Midbrain (tissue), 1 donor: ENCODE results near the gene ZNF581.

ENCODE experiments used
- DNase-seq: peaks from one replicate; lab custom pipeline; 2025; lab: John Stamatoyannopoulos, UW

The ZNF581 gene

DNA sequence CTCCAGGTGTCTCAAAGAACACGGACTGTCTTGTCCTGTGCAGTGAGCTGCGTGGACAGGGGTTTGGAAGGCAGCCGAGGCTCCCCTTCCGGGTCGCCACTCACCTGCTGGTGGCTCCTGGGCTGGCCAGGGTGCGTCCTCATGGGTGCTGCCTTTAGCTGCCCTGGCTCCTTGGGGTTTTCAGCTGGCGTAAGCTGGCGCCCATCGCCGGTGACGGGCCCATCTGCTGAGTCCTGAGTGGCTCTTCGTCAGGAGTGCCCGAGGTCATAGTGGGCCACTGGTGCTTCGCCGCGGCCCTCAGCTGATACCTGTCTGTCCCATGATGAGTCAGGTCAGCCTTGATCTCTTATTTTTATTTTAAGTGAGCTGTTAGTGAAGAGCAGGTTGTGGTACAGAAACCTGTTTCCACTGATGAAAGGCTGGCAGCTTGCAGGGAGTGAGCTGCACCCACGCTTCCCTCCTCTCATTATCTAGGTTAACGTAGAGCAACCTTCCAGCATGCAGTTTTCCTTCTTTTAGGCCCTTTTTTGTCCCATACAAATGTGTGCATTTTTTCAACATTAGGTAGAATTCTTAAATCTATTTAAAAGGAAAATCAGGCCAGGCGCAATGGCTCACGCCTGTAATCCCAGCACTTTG lies 50.0 kb downstream of the ZNF581 start:
- no peak for DNase-seq

- DNase-seq: no peak
Measured at GRCh38 chr19:55694241-55694655, 50.8 kb downstream of the ZNF581 start.

DNA sequence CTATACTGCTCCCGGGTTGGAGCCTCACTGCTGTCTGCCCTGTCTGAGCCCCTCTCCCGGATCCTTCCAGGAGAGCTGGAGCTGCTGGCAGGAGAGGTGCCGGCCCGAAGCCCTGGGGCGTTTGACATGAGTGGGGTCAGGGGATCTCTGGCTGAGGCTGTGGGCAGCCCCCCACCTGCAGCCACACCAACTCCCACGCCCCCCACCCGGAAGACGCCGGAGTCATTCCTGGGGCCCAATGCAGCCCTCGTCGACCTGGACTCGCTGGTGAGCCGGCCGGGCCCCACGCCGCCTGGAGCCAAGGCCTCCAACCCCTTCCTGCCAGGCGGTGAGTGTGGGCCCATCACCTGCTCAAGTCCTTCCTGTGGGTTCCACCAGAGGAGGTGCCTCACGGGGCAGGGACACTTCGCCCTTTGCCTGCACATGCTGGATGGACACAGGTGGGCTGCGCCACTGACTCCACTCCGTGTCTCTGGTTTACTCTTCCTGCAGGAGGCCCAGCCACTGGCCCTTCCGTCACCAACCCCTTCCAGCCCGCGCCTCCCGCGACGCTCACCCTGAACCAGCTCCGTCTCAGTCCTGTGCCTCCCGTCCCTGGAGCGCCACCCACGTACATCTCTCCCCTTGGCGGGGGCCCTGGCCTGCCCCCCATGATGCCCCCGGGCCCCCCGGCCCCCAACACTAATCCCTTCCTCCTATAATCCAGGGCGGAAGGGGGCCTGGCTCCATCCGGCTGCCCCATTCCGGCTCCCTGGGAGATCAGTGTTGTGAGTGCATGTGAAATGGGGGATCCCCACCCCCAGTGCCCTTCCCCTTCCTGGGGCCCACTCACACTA lies 51.4 kb downstream of the ZNF581 start:
- DNase-seq: no peak
